Measurements from ENCODE around the gene GLOD4. TPM values are rescaled to one million over a fixed set of nuclear protein-coding genes. Genes with fewer than 3 reads are reported as not detected.

Gene GLOD4
- polyA plus RNA-seq, 1 donor from 2014 or later, result 235 TPM

DNA sequence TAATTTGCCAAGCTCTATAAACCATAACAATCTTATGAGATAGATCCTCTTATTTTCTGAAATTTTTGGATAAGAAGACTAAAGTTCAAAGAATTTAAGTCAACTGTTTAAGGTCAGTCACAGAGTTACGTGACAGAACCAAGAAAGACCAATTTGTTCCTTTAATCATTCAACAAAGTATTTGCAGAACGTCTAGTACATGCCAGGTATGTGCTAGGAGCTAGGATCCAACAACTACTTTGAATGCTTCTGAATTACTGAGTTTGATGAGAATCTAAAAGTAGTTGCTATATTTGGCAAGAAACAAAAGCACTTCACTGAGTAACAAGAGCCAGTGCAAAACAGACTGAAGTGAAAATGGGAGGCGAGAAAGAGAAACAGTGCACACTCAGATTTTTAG, 15.0 kb downstream of the GLOD4 start:
- peaks cover 6% of the 10 kb centered on the region for H3K36me3 ChIP-seq (ENCODE audit: insufficient read depth, low read length)

GRCh38 chr17:760371-760770, 21.7 kb downstream of the GLOD4 start:
- Histone ChIP-seq H3K27ac (ENCODE audit: low read length) (no peak overlapping the region), H3F3A (ENCODE audit: insufficient read depth, low read length, poor library complexity, severe bottlenecking) (no peaks in the 10 kb centered on the region), H4K20me1 (ENCODE audit: insufficient read depth) (no peaks in the 10 kb centered on the region), H3K79me2 (replicated peaks; ENCODE audit: insufficient read depth, low read length) (no peaks in the 10 kb centered on the region), H3K9me2 (ENCODE audit: insufficient read depth, low read length) (no peaks in the 10 kb centered on the region), H3K4me2 (ENCODE audit: low read length) (no peak overlapping the region), H3K9ac (ENCODE audit: low read length) (no peak overlapping the region), H3K27me3 (ENCODE audit: insufficient read depth, low read depth, low read length) (no peaks in the 10 kb centered on the region), H3K9me3 (ENCODE audit: low read length) (no peaks in the 10 kb centered on the region), H2AFZ (ENCODE audit: low read depth, low read length) (no peak overlapping the region), H3K4me3 (ENCODE audit: low read length) (no peak overlapping the region), H3K36me3 (ENCODE audit: insufficient read depth, low read length) (no peaks in the 10 kb centered on the region)
- TF ChIP-seq EZH2 (IDR thresholded peaks at IDR 0.05; ENCODE audit: borderline replicate concordance, insufficient read depth, low read length, poor library complexity, severe bottlenecking) (no peak), REST (IDR thresholded peaks at IDR 0.05; ENCODE audit: borderline replicate concordance) (no peak), POLR2AphosphoS5 (IDR thresholded peaks at IDR 0.05) (no peak), SMC3 (conservative IDR thresholded peaks at IDR 0.05; ENCODE audit: poor library complexity) (no peak), TAF1 (IDR thresholded peaks at IDR 0.05; ENCODE audit: low read depth) (no peak), RAD21 (conservative IDR thresholded peaks at IDR 0.05) (no peak), MXI1 (conservative IDR thresholded peaks at IDR 0.05; ENCODE audit: poor library complexity, severe bottlenecking) (no peak), EP300 (conservative IDR thresholded peaks at IDR 0.05; ENCODE audit: poor library complexity, severe bottlenecking) (no peak), CTCF (IDR thresholded peaks at IDR 0.05; ENCODE audit: poor library complexity, severe bottlenecking) (no peak)

More for the DNA sequence above, 15.0 kb downstream of the GLOD4 start:
- no peak for TF ChIP-seq EZH2 (IDR thresholded peaks at IDR 0.05; ENCODE audit: borderline replicate concordance, insufficient read depth, low read length, poor library complexity, severe bottlenecking)
- H3K9me2 ChIP-seq (ENCODE audit: insufficient read depth, low read length), result no peaks in the 10 kb centered on the region
- H2AFZ ChIP-seq (ENCODE audit: low read depth, low read length), result no peak overlapping the region
- no peak overlapping the region for H3K4me3 ChIP-seq (ENCODE audit: low read length)
- no peak overlapping the region for H3K9ac ChIP-seq (ENCODE audit: low read length)
- H3K9me3 ChIP-seq (ENCODE audit: low read length), result no peaks in the 10 kb centered on the region
- H4K20me1 ChIP-seq (ENCODE audit: insufficient read depth), result no peaks in the 10 kb centered on the region
- no peak overlapping the region for H3K27ac ChIP-seq (ENCODE audit: low read length)
- no peak overlapping the region for H3K4me2 ChIP-seq (ENCODE audit: low read length)
- H3F3A ChIP-seq (ENCODE audit: insufficient read depth, low read length, poor library complexity, severe bottlenecking), result no peaks in the 10 kb centered on the region
- H3K27me3 ChIP-seq (ENCODE audit: insufficient read depth, low read depth, low read length), result no peaks in the 10 kb centered on the region
- H3K79me2 ChIP-seq (replicated peaks; ENCODE audit: insufficient read depth, low read length), result no peaks in the 10 kb centered on the region

- Histone ChIP-seq H3F3A (ENCODE audit: insufficient read depth, low read length, poor library complexity, severe bottlenecking) (no peaks in the 10 kb centered on the region), H4K20me1 (ENCODE audit: insufficient read depth) (no peaks in the 10 kb centered on the region), H3K9me3 (ENCODE audit: low read length) (no peaks in the 10 kb centered on the region), H3K36me3 (ENCODE audit: insufficient read depth, low read length) (no peaks in the 10 kb centered on the region), H3K9me2 (ENCODE audit: insufficient read depth, low read length) (no peaks in the 10 kb centered on the region), H3K79me2 (replicated peaks; ENCODE audit: insufficient read depth, low read length) (no peaks in the 10 kb centered on the region), H3K4me3 (ENCODE audit: low read length) (no peak overlapping the region), H3K27me3 (ENCODE audit: insufficient read depth, low read depth, low read length) (no peaks in the 10 kb centered on the region), H3K4me2 (ENCODE audit: low read length) (no peak overlapping the region), H2AFZ (ENCODE audit: low read depth, low read length) (no peak overlapping the region), H3K27ac (ENCODE audit: low read length) (no peak overlapping the region), H3K9ac (ENCODE audit: low read length) (no peak overlapping the region)
- TF ChIP-seq POLR2AphosphoS5 (IDR thresholded peaks at IDR 0.05) (no peak), MXI1 (conservative IDR thresholded peaks at IDR 0.05; ENCODE audit: poor library complexity, severe bottlenecking) (no peak), SMC3 (conservative IDR thresholded peaks at IDR 0.05; ENCODE audit: poor library complexity) (no peak), RAD21 (conservative IDR thresholded peaks at IDR 0.05) (no peak), REST (IDR thresholded peaks at IDR 0.05; ENCODE audit: borderline replicate concordance) (no peak), TAF1 (IDR thresholded peaks at IDR 0.05; ENCODE audit: low read depth) (no peak), CTCF (IDR thresholded peaks at IDR 0.05; ENCODE audit: poor library complexity, severe bottlenecking) (no peak)
Observed at GRCh38 chr17:759964-760363, 22.1 kb downstream of the GLOD4 start.
